Subcutaneous adipose tissue (tissue), 4 donors: ENCODE measurements around the gene CD19. TPM values are rescaled to one million over a fixed set of nuclear protein-coding genes. Genes with fewer than 3 reads are reported as not detected.

Source experiments
- total RNA-seq, 4 donors: library from RNA; depleted of rRNA; stranded (reverse); fragments of >200 nt; gene quantifications; one replicate each; pipeline ENCODE4 v1.1.0, GENCODE V29; 2016
- TF ChIP-seq, protein P1 (sequence below): fragments of 450-650 bp; IDR thresholded peaks from one replicate; pipeline ENCODE4 v1.5.1; 2016; ENCODE audit warnings: low read depth, mild to moderate bottlenecking, control low read depth, antibody characterized with exemption, moderate library complexity

CD19 gene
- total RNA-seq, 4 donors from 2014 or later: 0.68 TPM; not detected in 3

DNA sequence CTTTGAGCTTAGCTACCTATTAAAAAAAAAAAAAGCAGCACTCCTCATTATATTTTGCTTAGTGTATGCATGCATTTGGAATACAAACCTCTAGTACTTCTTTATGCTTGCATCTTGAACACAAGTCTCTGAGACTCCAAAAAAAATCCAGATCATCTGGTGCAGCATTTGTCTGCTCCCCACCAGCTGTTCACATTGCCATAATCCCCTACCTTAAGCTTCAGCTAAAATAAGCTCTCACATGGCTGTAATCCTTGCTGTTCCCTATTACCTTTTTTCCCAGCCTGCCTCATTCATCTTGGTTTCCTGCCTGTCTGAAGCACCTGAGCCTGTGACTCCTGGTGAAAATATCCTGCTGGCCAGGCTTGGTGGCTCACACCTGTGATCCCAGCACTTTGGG, 11.5 kb downstream of the CD19 start:
- TF ChIP-seq, protein P1, sequence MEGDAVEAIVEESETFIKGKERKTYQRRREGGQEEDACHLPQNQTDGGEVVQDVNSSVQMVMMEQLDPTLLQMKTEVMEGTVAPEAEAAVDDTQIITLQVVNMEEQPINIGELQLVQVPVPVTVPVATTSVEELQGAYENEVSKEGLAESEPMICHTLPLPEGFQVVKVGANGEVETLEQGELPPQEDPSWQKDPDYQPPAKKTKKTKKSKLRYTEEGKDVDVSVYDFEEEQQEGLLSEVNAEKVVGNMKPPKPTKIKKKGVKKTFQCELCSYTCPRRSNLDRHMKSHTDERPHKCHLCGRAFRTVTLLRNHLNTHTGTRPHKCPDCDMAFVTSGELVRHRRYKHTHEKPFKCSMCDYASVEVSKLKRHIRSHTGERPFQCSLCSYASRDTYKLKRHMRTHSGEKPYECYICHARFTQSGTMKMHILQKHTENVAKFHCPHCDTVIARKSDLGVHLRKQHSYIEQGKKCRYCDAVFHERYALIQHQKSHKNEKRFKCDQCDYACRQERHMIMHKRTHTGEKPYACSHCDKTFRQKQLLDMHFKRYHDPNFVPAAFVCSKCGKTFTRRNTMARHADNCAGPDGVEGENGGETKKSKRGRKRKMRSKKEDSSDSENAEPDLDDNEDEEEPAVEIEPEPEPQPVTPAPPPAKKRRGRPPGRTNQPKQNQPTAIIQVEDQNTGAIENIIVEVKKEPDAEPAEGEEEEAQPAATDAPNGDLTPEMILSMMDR: no peak

DNA sequence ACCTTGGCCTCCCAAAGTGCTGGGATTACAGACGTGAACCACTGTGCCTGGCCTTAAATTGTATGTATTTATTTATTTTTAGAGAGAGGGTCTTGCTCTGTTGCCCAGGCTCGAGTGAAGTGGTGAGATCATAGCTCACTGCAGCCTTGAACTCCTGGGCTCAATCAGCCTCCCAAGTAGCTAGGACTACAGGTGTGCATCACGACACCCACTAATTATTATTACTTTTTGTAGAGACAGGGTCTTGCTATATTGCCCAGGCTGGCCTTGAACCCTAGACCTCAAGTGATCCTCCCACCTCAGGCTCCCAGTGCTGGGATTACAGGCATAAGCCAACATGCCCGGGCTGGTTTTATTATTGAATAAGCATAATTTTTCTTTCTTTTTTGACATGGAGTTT, 14.9 kb downstream of the CD19 start:
- TF ChIP-seq, protein P1: no peak

DNA sequence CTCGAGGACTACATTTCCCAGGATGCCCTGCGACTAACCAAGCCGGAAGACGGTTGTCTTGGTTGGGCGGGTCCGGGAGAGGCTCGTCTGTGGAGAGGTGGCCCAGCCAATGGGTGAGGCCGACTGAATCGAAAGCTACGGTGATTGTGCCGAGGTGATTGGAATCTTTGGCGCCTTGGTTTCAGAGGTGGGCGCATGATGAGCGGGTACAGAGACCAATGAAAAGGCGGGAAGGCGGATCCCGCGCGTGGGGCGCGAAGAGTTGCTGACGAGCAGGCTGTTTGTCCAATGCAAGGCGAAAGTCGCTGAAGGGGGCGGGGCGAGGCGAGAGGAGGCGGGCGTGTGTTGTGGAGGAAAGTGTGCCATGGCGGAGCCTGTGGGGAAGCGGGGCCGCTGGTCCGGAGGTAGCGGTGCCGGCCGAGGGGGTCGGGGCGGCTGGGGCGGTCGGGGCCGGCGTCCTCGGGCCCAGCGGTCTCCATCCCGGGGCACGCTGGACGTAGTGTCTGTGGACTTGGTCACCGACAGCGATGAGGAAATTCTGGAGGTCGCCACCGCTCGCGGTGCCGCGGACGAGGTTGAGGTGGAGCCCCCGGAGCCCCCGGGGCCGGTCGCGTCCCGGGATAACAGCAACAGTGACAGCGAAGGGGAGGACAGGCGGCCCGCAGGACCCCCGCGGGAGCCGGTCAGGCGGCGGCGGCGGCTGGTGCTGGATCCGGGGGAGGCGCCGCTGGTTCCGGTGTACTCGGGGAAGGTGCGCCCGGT, 19.1 kb downstream of the CD19 start, which contains the start of gene NFATC2IP:
Gene NFATC2IP (plus strand): TSS at position 290 of the 762 bp plus-strand sequence. CDS start 75 bp downstream, at position 365.
- TF ChIP-seq, protein P1: no peak

DNA sequence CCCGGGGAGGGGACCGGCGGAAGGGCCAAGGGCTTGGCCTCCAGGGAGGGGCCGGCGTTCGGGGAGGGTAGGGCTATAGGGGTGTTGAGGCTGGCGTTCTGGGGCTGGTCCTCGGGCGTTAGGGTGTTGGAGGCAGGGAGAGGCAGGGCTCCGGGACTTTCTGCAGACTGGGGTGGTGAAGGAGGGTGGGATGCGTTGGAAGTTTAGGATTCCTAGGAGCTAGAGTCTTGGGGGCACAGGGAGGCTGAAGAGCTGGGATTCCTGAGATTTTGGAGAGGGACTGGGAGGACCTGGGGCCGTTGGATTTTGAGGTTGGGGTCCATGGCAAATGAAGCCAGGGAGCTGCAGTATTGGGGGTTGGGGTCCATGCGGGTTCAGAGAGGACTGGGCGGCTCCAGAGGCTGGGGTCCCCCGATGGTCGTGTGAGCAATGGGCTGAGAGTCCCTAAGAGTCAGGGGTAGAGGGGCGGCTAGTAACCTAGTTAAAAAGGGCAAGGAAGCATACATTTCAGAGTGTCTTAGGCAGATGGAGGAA, 19.7 kb downstream of the CD19 start:
- TF ChIP-seq, protein P1: no peak

DNA sequence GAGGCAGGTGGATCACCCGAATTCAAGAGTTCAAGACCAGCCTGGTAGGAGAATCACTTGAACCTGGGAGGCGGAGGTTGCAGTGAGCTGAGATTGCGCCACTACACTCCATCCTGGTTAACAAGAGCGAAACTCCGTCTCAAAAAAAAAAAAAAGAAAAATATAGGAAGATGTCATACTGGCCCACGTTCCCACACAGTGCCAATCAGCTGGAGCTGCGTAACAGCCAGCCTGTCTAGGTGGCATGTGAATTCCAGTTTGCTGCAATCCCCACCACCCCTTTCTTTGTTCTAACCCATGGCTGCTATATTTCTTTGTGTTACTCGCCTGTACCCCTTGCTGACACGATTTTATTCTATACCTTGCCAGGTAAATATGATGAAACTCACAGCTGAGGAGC, 26.4 kb downstream of the CD19 start:
- TF ChIP-seq, protein P1: no peak

DNA sequence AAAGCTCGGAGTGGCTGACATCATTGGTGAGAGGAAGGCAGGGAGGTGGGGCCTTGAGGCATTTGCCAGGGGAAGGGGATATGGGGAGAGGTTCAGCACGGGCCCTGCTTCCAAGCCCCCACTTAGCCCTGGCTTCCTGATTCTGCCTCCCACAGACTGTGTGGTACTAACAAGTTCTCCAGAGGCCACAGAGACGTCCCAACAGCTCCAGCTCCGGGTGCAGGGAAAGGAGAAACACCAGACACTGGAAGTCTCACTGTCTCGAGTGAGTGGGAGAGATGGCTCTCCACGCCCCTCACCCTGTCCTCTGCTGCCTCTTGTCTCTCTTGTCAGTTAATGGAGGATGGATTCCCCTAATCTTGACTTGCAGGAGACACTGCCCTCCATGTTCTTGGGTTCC, 27.1 kb downstream of the CD19 start:
- TF ChIP-seq, protein P1: no peak

DNA sequence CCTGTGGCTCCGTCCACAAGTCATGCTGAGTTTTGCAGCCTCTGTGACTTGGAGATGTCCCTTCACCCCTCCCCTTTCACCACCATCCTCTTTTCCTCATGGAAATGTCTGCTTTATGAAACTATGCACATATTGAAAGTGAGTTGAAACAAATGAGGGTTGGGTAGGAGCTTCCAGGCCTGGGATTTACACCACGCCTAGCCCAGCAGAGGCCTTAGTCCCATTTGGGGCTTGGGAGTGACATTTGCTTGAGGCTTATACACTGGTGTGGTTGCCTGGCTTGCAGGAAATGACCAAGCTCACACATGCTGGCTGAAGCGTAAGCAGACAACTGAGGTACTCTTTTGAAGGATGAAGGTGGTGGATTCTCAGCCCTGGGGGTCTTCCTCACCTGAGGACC, 32.3 kb downstream of the CD19 start:
- TF ChIP-seq, protein P1: no peak
